ENCODE data around the gene HOXC9.

Gene HOXC9

GRCh38 chr12:53963434-53964314, 36.3 kb upstream of the HOXC9 start:
- DNase-seq (ENCODE audit: low read depth, low spot score) = no peak

DNA sequence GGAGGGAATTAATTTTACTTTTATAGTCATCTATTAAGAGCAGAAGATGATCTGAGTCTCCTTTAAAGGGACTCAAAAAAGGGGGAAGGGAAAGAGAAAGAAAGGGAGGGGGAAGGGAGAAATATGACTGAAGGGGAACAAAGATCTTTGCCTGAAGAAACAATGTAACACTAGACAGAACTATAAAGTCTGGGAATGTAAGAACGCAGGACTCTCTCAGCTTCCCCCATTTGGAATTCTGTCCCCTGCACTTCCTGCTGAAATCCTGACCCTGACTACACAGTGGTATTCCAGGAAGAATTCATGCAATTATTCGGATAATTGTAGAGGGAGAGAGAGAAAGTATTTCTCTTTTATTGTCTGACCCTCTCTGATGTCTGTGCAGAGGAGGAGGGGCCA, 35.6 kb upstream of the HOXC9 start:
- no peak for DNase-seq (ENCODE audit: low read depth, low spot score)

- no peak for DNase-seq (ENCODE audit: low read depth, low spot score)
Observed at GRCh38 chr12:53965281-53966084, 34.5 kb upstream of the HOXC9 start.

GRCh38 chr12:53966085-53966384, 33.9 kb upstream of the HOXC9 start:
- no peak for DNase-seq (ENCODE audit: low read depth, low spot score)

DNA sequence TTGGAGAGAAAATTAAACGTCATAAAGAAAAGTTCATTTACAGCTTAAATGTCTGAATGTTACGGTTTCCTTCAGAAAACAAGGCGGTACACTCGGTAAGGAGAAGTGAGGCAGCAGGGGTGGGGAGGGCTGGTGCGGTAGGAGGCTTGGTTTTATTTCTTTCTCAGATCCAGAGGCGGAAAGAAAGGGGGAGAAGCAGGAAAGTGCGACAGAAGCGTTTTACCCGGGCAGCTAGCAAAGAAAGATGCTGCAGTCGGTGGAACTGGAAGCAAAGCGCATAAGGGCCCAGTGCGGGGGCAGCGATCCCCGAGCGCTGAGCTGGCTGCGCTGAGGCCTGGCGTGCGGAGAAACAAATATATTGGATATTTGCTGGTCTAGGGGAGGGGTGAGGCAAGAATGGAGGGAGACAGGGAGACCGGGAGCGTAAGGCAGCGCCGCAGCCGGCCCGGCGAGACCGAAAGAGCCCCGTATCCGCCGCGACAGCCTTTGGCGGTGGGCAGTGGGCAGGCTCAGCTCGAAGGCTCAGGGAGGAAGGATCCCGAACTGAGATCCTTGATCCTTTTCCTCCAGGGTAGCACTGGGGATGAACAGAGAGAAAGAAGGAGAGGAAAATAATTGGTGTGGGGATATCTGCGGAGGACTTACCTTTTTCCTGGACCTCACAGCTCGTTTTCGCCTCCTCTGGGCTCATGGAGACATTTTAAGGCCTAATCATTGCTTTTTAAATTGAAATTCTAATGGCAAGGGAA, 33.4 kb upstream of the HOXC9 start:
- no peak for DNase-seq (ENCODE audit: low read depth, low spot score)

DNA sequence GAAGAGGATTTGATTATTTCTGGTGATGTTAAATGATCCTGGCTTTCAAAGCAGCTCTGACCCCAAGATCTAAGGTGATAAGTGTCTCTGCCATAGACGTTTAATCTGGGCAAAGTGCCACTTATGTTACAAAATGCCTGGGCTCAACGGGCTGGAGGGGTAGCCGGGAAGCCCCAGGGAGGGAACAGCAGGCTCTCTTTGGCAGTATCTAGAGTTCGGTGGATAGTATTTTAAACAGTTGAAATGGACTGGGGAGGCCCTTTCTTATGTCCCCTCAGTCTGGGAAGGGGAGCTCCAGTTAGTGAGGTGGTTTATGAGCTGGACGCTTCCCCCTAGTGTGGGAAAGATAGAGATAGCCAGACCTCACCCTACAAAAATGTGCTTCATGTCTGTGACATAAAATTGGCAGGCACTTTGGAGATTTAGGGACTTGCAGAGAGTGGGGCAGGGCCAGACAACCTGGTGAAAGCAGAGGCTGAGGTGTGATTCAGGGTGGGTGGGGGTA, 32.5 kb upstream of the HOXC9 start:
- DNase-seq (ENCODE audit: low read depth, low spot score) = no peak

GRCh38 chr12:53968214-53969127, 31.5 kb upstream of the HOXC9 start:
- no peak for DNase-seq (ENCODE audit: low read depth, low spot score)

DNA sequence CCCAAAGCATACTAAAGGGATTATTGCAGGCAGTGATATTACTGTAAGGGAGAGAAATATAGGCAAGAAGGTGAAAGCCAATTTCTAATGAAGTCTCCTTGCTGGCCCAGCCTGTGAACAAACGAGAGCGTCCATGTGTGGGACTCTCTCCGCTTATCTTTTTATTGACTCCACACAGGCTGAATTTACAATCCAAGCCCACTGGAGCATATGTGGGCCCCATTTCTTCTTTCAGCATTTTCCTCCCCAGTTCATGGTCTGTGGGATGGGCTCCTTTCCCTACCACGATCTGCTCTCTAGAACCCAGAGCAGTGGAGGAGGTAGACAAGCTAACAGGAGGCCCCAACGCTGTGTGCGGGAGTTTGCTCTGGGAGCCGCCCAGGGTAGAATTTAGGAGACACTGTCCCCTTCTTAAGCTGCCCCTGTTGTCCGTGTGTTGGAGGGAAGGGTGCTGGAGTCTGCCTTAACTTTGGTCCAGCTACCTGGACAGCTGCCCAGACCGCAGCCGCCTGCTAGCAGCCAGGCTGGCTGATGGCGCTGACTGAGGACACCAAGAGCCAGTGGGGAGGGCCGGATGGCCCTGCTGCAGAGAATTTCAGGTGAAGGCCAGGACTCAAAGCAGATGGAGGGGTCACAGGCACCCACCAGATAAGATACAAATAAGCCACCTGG, 30.2 kb upstream of the HOXC9 start:
- DNase-seq (ENCODE audit: low read depth, low spot score) = no peak

DNA sequence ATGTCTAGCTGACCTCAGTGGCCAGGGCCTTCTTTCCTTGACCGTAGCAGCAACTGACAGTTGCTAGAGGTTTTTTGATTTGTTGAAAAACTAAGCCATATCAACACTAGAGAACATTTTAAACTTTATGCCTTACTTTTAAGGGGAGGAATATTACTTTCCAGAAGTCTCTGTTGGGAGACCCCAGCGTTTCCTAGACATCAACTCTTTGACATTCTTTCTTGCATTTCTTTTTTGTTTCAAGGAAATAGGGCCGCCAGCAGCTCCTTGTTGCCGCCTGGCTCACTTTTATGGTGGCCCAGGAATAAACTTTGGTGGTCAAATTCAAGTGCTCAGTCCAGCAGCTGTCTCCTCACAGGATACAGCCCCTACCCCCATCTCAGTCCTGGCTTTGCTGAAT, 29.5 kb upstream of the HOXC9 start:
- no peak for DNase-seq (ENCODE audit: low read depth, low spot score)

DNA sequence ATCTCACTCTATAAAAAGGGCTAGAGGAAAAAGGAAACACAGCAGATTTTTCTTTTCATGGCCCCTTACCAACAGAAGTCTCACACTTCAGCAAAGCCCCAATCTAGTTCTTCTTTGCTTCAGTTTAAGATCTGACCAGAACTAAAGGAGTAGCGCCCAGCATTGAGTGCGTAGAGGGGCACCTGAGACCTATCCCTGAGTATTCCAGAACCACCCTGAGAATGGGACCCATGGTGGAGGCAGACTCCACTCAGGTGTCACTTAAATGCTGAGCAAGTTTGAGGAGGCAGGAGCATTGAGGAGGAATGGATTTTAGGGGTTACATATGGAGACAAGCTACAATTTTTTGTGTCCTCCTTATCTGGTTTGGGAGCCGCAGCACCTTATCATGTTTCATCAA, 28.8 kb upstream of the HOXC9 start:
- no peak for DNase-seq (ENCODE audit: low read depth, low spot score)

DNA sequence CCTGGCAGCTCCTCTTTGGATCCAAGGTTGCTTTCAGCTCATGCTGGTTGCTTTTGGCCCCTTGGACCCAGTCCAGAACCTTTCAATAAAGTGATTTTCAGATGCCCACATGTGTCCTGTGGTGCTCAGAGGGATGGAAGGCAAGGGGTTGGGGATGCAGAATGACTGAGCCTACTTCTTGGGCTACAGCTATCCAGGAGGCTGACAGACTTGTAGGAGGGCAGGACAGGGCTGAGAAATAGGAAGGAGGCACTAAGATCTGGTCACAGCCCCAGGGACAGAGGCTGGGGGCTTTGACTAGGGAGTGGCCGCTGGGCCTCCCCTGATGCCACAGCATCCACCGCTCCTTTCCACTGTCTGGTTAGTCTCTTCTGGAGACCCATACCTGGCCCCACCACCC, 28.3 kb upstream of the HOXC9 start:
- no peak for DNase-seq (ENCODE audit: low read depth, low spot score)

GRCh38 chr12:53972152-53972702, 27.7 kb upstream of the HOXC9 start:
- DNase-seq (ENCODE audit: low read depth, low spot score) = no peak

DNA sequence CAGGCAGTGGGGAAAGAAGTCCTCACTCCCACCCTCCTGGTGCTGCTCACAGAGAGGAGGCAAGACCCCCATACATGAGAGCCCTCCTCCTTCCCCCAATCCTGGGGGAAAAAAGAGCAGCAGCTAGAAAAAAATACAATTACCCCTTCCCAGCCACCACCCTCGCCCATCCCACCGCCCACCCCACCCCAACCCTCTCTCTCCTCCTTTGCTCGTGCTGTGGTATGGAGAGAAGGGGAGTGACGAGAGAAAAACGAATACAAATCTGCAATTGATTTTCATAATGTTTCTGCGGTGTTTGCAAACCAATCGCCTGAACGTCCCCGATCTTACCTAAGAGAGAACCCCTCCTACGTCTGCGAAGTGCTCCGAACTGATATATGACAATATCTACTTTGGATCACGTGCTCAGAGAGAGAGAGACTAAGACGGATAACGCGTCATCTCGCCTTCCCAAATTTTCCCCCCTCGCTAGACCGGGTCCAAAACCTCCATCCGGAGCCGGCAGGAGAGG, 27.2 kb upstream of the HOXC9 start, which contains the start of gene HOXC11:
TSS of gene HOXC11 (plus strand) at position 405 of the 514 bp plus-strand sequence. CDS start 116 bp downstream, outside the sequence.
- DNase-seq (ENCODE audit: low read depth, low spot score) = no peak

- no peak for DNase-seq (ENCODE audit: low read depth, low spot score)
Observed at GRCh38 chr12:53973236-53974042, 26.5 kb upstream of the HOXC9 start.

- no peak for DNase-seq (ENCODE audit: low read depth, low spot score)
Observed at GRCh38 chr12:53974084-53975063, 25.6 kb upstream of the HOXC9 start, which contains the start of gene HOTAIR. TSS of gene HOTAIR (minus strand) at chr12:53974954.

DNA sequence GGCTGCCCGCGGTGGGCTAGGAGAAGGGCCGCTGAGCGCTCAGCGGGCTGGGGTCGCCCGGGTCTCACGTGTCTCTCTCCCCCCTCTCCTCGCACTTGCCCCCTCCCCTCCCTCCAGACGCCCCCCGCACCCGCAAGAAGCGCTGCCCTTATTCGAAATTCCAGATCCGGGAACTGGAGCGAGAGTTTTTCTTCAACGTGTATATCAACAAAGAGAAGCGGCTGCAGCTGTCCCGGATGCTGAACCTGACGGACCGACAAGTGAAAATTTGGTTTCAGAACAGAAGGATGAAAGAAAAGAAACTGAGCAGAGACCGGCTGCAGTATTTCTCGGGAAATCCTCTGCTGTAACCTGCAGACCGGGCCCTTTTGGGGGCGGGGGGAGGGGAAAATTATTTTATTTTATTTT, 24.9 kb upstream of the HOXC9 start:
- DNase-seq (ENCODE audit: low read depth, low spot score) = no peak

DNA sequence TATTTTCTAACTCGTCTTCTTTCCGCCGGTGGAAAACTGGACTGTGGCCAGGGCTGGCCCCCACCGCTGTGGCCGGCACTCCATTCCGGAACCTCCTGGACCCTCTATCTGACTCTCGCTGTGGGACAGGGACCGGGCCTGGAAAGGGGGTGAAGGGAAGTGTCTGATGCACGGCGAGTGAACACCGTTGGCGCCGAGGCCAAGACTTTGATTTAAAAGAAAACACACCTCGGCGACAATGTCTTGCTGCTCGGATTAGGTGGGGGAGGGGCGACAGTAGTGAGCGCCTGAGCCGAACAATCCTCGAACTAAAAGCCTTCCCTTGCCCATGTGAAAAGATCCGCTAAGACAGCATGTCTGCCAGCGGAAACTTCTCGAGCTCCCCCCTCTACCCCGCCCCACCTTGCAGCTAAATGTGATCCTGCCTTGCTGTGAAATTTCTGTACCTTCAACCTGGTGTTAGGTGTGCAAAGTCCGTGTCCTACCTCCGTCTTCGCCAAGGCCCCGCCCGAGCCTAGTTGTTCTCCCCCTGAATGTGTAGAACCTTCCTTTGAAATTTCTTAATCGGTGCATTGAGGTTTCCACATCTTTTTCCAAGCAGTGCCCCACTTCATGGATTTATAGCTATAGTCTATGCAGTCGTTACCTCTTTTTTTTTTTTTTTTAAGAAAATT, 24.3 kb upstream of the HOXC9 start:
- DNase-seq (ENCODE audit: low read depth, low spot score) = no peak

Data from activated naive CD8-positive, alpha-beta T cell treated with anti-CD3 and anti-CD28 coated beads, Interleukin-2, amount 50 U/mL, for 16 hours (primary cell).